SJSA1 (cell line): ENCODE measurements around the gene RAB12. TPM values are rescaled to one million over a fixed set of nuclear protein-coding genes. Genes with fewer than 3 reads are reported as not detected.
A peak's percentile ranks its signal among the peaks of the same experiment; 100 is the strongest.

Experiments used
- DNase-seq, 2 experiments: peaks; one replicate each; pipeline ENCODE4 v3.0.0-alpha.2; 2015 to 2020; ENCODE audit warnings: low spot score in 2 of 2, low read depth in 1 of 2
- H3K27ac ChIP-seq: fragments of 250-450 bp; sonication (Bioruptor Pico); 2 replicates; pipeline ENCODE4 v1.5.1; 2020; ENCODE audit warnings: mild to moderate bottlenecking, moderate library complexity
- H3K27me3 ChIP-seq: fragments of 250-450 bp; sonication (Bioruptor Pico); replicated peaks from 2 replicates; pipeline ENCODE4 v1.5.1; 2020; ENCODE audit warnings: mild to moderate bottlenecking, moderate library complexity
- H3K36me3 ChIP-seq: fragments of 250-450 bp; sonication (Bioruptor Pico); 2 replicates; pipeline ENCODE4 v1.5.1; 2020; ENCODE audit warnings: mild to moderate bottlenecking
- H3K4me1 ChIP-seq: fragments of 250-450 bp; sonication (Bioruptor Pico); replicated peaks from 2 replicates; pipeline ENCODE4 v1.6.1; 2021; ENCODE audit warnings: mild to moderate bottlenecking
- H3K4me3 ChIP-seq: fragments of 250-450 bp; sonication (Bioruptor Pico); 2 replicates; pipeline ENCODE4 v1.5.1; 2020; ENCODE audit warnings: mild to moderate bottlenecking
- H3K9me3 ChIP-seq: fragments of 250-450 bp; sonication (Bioruptor Pico); replicated peaks from 2 replicates; pipeline ENCODE4 v1.5.1; 2020; ENCODE audit warnings: mild to moderate bottlenecking
- total RNA-seq: library from RNA; depleted of rRNA; stranded (reverse); fragments of >200 nt; shearing (Covaris generic); gene quantifications from 2 replicates; pipeline ENCODE4 v1.2.3, GENCODE V29; 2014

Gene RAB12
- total RNA-seq, 1 experiment from 2014 or later = 93.1 TPM

GRCh38 chr18:8662560-8663255 is 53.5 kb downstream of the RAB12 start:
- H3K4me3 ChIP-seq = no peak overlapping the region
- no peak overlapping the region for H3K27ac ChIP-seq
- H3K9me3 ChIP-seq = no peaks in the 10 kb centered on the region
- no peaks in the 10 kb centered on the region for H3K36me3 ChIP-seq
- DNase-seq = no peak
- H3K4me1 ChIP-seq = peaks cover 21% of the 10 kb centered on the region
- H3K27me3 ChIP-seq = no peaks in the 10 kb centered on the region

GRCh38 chr18:8667846-8668245 is 58.6 kb downstream of the RAB12 start:
- Histone ChIP-seq H3K9me3 (no peaks in the 10 kb centered on the region), H3K36me3 (no peaks in the 10 kb centered on the region), H3K4me1 (peaks cover 21% of the 10 kb centered on the region), H3K4me3 (no peak overlapping the region), H3K27me3 (no peaks in the 10 kb centered on the region), H3K27ac (no peak overlapping the region; the same call in 1 of the 2 replicates)
- DNase-seq = no peak

DNA sequence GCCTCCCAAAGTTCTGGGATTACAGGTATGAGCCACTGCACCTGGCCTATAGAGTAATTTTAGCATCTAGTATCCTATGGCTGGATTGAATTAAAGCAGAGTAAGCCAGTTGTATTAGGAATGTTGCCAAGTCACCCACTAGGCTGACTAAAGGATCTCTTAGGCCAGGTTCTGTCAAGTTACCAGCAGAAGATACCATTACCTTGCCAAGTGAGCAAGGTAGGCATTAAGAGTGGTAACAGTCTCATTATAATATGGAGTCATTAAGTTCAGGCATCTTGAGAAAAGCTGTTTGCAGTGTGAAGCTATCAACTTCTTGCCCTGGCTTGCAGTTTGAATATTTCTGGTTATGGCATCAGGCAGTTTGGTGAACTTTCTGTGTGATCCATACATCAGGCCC is 59.1 kb downstream of the RAB12 start:
- Histone ChIP-seq H3K4me1 (peaks cover 27% of the 10 kb centered on the region), H3K27me3 (no peaks in the 10 kb centered on the region), H3K9me3 (no peaks in the 10 kb centered on the region), H3K4me3 (no peak overlapping the region), H3K27ac (no peak overlapping the region), H3K36me3 (no peaks in the 10 kb centered on the region)
- no peak for DNase-seq

GRCh38 chr18:8669571-8669970 is 60.3 kb downstream of the RAB12 start:
- H3K9me3 ChIP-seq = no peaks in the 10 kb centered on the region
- no peak for DNase-seq
- H3K27me3 ChIP-seq = no peaks in the 10 kb centered on the region
- H3K4me1 ChIP-seq = peaks cover 35% of the 10 kb centered on the region
- H3K4me3 ChIP-seq = no peak overlapping the region
- no peak overlapping the region for H3K27ac ChIP-seq
- H3K36me3 ChIP-seq = no peaks in the 10 kb centered on the region

DNA sequence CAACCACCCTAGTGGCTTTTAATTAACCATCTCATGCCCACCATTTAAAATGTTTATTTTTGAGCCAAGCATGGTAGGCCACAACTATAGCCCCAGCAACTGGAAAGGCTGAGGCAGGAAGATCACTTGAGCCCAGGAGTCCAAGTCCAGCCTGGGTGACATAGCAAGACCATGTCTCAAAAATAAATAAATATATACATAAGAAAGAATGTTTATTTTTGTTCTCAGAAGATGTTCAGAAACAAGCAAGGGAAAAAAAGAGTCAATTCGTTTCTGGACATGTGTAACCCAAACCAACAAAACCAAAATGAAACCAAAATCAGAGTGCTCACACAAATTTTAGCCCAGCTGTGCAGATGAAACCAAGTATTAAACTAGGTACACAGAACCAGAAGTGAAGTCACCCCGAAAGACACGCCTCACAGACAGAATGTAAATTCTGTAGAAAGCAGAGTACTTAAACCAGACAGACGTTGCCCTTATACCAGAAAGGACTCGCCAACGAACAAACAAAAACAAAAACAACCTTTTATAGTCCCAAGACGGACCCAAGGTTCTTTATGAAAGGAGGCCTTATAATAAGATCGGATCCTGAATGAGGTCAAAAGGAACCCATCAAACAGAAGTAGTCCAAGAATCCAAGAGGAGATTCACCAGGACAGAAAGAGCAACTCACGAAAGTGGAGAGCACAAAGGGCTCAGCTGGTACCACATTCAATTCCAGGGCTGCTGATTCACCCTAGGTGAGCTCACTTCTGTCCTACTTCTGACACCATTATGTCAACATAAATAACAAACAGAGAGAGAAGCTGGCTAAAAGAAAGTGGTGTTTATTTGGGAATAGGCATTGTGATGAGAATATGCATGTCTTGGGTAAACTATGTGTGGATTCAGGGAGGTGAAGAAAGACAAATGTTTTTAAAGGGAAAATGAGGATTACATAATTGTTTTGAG is 64.3 kb downstream of the RAB12 start:
- Histone ChIP-seq H3K4me3 (no peak overlapping the region), H3K27ac (peak overlapping the region; percentile 26), H3K9me3 (no peaks in the 10 kb centered on the region), H3K4me1 (peaks cover 19% of the 10 kb centered on the region), H3K27me3 (no peaks in the 10 kb centered on the region), H3K36me3 (no peaks in the 10 kb centered on the region)
- peak in 1 of 2 experiments; percentile 40 for DNase-seq

DNA sequence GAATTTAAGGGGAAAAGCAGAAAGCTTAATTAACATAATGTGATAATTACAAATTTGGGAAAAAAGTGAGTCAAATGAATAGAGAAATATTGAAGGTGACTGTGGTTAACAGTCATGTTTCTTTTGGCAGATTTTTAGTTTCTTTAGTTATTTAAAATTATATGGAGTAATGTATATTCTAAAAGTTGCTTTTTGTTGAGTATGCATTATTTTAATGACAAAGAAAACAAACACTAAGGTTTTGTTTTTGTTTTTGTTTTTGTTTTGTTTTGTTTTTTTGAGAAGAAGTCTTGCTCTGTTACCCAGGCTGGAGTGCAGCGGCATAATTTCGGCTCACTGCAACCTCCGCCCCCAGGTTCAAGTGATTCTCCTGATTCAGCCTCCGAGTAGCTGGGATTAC is 65.8 kb downstream of the RAB12 start:
- H3K4me3 ChIP-seq = no peak overlapping the region
- H3K36me3 ChIP-seq = no peaks in the 10 kb centered on the region
- peaks cover 19% of the 10 kb centered on the region for H3K4me1 ChIP-seq
- H3K27ac ChIP-seq = no peak overlapping the region
- no peaks in the 10 kb centered on the region for H3K9me3 ChIP-seq
- H3K27me3 ChIP-seq = no peaks in the 10 kb centered on the region
- no peak for DNase-seq

- no peaks in the 10 kb centered on the region for H3K36me3 ChIP-seq
- H3K4me3 ChIP-seq = no peak overlapping the region
- H3K4me1 ChIP-seq = peaks cover 11% of the 10 kb centered on the region
- no peaks in the 10 kb centered on the region for H3K9me3 ChIP-seq
- DNase-seq = peak in 1 of 2 experiments; percentile 9
- no peak overlapping the region for H3K27ac ChIP-seq
- no peaks in the 10 kb centered on the region for H3K27me3 ChIP-seq
Observed at GRCh38 chr18:8681196-8681595, 72.0 kb downstream of the RAB12 start.

DNA sequence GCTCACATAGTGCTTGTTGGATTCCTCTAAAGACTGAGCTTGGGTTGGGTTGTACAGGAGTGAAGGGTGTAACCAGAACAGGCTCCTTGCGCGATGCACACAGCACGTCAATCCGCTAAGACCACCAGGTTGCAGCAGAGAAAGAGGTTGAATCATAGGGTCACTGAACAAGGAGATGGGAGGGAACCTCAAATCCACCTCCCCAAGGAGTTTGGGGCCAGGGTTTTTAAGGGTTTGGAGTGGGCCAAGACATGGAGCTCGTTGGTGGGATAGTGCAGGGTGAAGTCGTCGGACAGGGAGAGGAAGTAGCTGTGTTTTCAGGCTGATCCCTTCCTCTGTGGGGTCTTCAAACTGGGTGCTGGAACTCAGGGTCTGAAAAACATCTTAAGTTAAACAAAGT is 75.3 kb downstream of the RAB12 start:
- H3K27ac ChIP-seq = no peak overlapping the region
- no peaks in the 10 kb centered on the region for H3K9me3 ChIP-seq
- H3K4me1 ChIP-seq = peaks cover 11% of the 10 kb centered on the region
- no peaks in the 10 kb centered on the region for H3K36me3 ChIP-seq
- DNase-seq = peak in 1 of 2 experiments; percentile 22
- no peaks in the 10 kb centered on the region for H3K27me3 ChIP-seq
- H3K4me3 ChIP-seq = no peak overlapping the region

DNA sequence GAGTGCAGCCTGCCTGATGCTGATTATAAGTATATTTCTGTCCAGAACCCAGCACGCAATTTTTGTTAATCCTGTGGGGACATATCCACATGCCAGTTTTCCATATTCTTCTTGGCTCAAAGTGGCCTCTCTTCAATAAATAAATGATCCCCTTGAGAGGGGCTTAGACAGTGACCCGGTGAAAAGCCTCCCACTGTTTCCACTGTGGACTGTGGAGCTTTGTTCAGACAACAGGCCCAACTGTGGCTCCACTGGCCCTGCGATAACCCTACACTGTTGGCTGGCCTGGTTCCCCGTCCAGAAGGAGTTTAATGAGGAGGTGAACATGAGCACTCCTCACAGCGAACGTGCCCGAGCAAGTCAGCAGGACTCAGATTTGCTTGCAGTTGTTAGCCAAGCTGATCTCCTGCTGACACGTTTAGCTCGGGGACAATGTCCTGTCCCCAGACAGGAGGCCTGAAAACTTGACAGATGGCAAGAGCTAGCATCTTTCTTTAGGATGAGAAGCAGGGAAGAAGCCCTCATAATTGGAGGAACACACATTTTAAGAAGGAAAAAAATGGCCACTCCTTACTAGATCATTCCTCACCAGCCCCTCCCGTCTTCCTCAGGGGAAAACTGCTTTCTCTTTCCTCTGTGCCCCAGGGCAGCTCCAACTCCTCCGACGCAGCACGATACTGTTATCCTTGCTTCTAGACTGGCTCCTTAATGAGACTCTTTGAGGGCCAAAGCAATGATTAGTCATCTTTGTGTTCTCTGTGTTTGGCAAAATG is 76.1 kb downstream of the RAB12 start:
- Histone ChIP-seq H3K27ac (0 out of 2 replicates have a peak overlapping the region, but pooled peaks have one; percentile 15), H3K4me1 (peaks cover 11% of the 10 kb centered on the region), H3K27me3 (no peaks in the 10 kb centered on the region), H3K4me3 (no peak overlapping the region), H3K9me3 (no peaks in the 10 kb centered on the region), H3K36me3 (no peaks in the 10 kb centered on the region)
- peak; percentile 20 to 40 for DNase-seq

GRCh38 chr18:8685914-8686216 is 76.6 kb downstream of the RAB12 start:
- Histone ChIP-seq H3K9me3 (no peaks in the 10 kb centered on the region), H3K4me1 (peaks cover 11% of the 10 kb centered on the region), H3K4me3 (no peak overlapping the region), H3K27ac (0 out of 2 replicates have a peak overlapping the region, but pooled peaks have one; percentile 15), H3K27me3 (no peaks in the 10 kb centered on the region), H3K36me3 (no peaks in the 10 kb centered on the region)
- peak in 1 of 2 experiments; percentile 22 for DNase-seq

GRCh38 chr18:8686611-8687010 is 77.4 kb downstream of the RAB12 start:
- Histone ChIP-seq H3K27ac (no peak overlapping the region), H3K4me3 (no peak overlapping the region), H3K9me3 (no peaks in the 10 kb centered on the region), H3K36me3 (no peaks in the 10 kb centered on the region), H3K27me3 (no peaks in the 10 kb centered on the region), H3K4me1 (peaks cover 7% of the 10 kb centered on the region)
- DNase-seq = peak in 1 of 2 experiments; percentile 8

DNA sequence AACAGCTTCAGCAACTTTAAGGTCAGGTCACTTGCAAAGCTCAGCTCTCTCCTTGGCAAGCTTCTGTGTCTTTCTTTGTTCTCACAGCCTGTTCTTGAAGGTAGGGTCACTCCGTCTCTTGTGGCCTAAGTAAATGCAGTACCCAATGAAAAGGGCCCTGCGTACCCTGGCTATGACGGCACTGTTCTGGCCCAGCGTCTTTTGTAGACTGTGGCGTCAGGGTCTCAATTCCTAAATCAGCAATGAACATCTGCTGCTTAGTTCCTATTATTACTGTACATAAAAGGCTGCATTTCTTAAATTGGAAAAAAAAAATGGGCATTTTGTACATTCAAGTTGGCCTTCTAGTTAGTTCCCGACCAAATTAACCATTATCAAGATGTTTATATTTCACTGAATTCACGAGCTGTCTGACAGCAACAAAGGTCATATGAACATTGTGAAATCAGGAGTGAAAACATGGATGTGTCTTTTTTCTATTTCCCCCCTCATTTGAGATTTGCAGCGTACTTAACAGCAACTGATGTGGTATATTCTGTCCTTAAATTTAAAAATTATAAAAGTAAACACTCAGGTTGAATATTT is 79.1 kb downstream of the RAB12 start:
- DNase-seq = peak in 1 of 2 experiments; percentile 16

GRCh38 chr18:8688816-8689215 is 79.6 kb downstream of the RAB12 start:
- H3K27me3 ChIP-seq = no peaks in the 10 kb centered on the region
- H3K9me3 ChIP-seq = no peaks in the 10 kb centered on the region
- H3K4me1 ChIP-seq = peaks cover 7% of the 10 kb centered on the region
- no peak overlapping the region for H3K4me3 ChIP-seq
- no peaks in the 10 kb centered on the region for H3K36me3 ChIP-seq
- no peak overlapping the region for H3K27ac ChIP-seq
- peak in 1 of 2 experiments; percentile 12 for DNase-seq

More for the DNA sequence above, 79.1 kb downstream of the RAB12 start:
- Histone ChIP-seq H3K9me3 (no peaks in the 10 kb centered on the region), H3K4me3 (no peak overlapping the region), H3K4me1 (peaks cover 7% of the 10 kb centered on the region), H3K36me3 (no peaks in the 10 kb centered on the region), H3K27me3 (no peaks in the 10 kb centered on the region), H3K27ac (no peak overlapping the region)
